Aortic smooth muscle cell (primary cell): ENCODE results near the gene RAB9A. TPM values are rescaled to one million over a fixed set of nuclear protein-coding genes. Genes with fewer than 3 reads are reported as not detected.

ENCODE experiments used
- total RNA-seq: library from RNA; depleted of rRNA; stranded (reverse); fragments of >200 nt; gene quantifications from 2 replicates; pipeline ENCODE4 v1.2.3, GENCODE V29; 2014

Gene RAB9A
- 22.6 and 28.7 TPM in 2 replicates for total RNA-seq

GRCh38 chrX:13688958-13689740 lies at the start of gene RAB9A:
Gene RAB9A (plus strand): TSS chrX:13689128. CDS start chrX:13708747, 19,619 bp downstream.

GRCh38 chrX:13652850-13653693 lies 35.9 kb upstream of the RAB9A start, which contains the start of gene TCEANC:
Gene TCEANC (plus strand): TSS chrX:13653141. CDS start chrX:13662509, 9,368 bp downstream.

GRCh38 chrX:13734278-13735172 lies 45.6 kb downstream of the RAB9A start, which contains the start of the genes OFD1 and TRAPPC2:
Gene OFD1 (plus strand): TSS chrX:13734748. CDS start chrX:13735072, 324 bp downstream.
Gene TRAPPC2 (minus strand): TSS chrX:13734620. CDS start chrX:13719963, 14,657 bp downstream.

Other genes starting within 250 kb of the RAB9A start
- gene EGFL6, start 119.5 kb upstream of the RAB9A start, total RNA-seq, result not detected in 2 replicates
- 3.2 TPM in 2 replicates for gene TCEANC, start 36.0 kb upstream of the RAB9A start, total RNA-seq
- gene TRAPPC2, start 45.5 kb downstream of the RAB9A start, total RNA-seq, result 9.4 and 12.2 TPM in 2 replicates
- gene OFD1, start 45.6 kb downstream of the RAB9A start, total RNA-seq, result 9.0 and 14.5 TPM in 2 replicates
- 30.8 and 36.3 TPM in 2 replicates for gene GPM6B, start 128.0 kb downstream of the RAB9A start, total RNA-seq